SW480 (cell line): ENCODE results near the gene FAM47C.
A peak's percentile ranks its signal among the peaks of the same experiment; 100 is the strongest.
"Not testable (repeated sequence)": the region's sequence is repeated elsewhere in the genome, so short reads cannot be mapped to it uniquely, and the experiment has no call there.

Source experiments
- DNase-seq: peaks from one replicate; pipeline ENCODE4 v3.0.0-alpha.2; 2016; ENCODE audit warnings: low spot score

FAM47C gene

DNA sequence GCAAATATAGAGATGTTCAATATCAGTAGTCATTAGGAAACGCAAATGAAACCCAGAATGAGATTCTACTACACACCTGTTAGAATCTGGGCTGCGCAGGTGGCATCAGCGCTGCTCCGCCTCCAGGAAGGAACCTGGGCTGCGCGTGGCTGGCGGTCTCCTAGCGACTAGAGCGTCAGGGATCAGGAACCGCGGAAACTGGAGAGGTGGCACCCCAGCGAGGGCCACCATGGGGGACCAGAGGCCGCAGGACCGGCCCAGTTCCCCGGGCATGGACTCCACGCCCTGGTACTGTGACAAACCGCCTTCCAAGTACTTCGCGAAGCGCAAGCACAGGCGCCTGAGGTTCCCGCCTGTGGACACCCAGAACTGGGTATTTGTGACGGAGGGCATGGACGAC is at the start of gene FAM47C:
Gene FAM47C (plus strand): TSS at position 185 of the 400 bp plus-strand sequence. CDS start 45 bp downstream, at position 230.
- not testable (repeated sequence) for DNase-seq

DNA sequence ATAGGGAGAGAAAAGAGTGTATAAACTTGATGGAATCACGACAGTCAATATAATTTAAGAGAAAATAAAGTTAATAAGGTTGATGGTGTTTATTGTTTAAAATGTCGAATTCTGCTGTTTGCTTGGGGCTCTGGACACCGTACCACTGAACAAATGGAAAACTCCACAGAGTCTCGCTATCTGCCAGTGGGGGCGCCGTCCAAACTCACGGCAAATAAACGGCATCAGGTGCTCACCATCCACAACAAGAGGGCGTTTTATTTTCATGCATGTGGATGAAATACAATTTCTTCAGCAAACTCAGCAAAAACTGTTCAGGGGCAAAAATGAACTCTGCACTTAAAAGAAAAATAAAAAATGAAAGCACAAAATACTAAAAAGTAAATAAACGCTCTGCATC is 46.6 kb upstream of the FAM47C start:
- no peak for DNase-seq

DNA sequence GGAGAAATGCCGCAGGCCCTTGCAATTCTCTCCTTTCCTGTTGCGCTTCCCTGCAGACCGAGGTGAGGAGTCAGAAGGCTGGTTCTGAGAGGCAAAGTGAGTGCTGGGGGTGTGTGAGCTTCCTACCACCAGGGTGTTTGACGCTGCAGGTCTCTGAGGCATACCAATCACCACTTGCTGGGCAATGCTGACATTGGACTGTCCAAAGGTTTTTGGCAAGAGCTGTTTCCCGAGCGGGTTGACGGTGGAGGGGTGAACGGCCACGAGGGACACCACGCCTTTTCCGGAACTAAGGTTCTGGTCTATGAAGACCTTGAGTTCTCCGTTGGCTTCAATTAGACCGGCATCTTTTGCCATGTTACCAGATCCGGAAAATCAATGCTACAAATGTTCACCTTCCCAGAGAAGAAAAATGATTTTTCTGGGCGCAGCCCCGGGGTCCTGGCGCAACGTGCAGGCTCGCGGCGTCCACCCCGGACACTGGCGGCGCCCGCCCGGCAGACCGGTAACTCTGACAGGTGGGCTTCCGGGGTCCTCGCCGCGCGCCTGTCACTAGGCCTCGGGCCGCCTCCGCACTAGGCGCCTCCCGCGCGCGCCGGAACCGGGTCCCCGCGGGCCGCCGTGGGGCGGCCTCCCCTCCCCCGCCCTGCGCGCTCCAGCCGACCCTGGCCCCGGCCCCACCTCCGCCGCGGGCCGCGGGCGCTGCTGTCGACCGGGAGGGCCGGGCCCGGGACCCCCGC is 44.9 kb upstream of the FAM47C start:
- DNase-seq, result no peak

DNA sequence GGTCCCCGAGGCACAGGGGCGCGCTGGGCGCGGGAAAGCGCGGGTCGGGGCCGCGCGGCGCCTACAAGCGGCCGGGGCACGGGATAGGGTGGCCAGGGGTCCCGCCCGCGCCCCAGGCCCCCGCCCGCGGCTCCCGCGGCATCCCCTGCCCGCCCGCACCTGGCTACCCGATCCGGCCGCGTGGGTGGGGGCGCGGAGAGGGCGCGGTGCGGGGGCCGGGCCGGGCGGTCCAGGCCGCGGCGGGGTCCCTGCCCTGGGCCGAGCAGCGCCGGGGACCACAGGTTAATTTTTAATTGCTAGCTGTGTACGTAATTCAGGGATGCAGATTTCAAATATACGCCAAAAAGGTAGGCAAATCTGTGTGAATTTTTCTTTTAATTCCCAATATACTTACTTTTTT is 44.3 kb upstream of the FAM47C start:
- no peak for DNase-seq

DNA sequence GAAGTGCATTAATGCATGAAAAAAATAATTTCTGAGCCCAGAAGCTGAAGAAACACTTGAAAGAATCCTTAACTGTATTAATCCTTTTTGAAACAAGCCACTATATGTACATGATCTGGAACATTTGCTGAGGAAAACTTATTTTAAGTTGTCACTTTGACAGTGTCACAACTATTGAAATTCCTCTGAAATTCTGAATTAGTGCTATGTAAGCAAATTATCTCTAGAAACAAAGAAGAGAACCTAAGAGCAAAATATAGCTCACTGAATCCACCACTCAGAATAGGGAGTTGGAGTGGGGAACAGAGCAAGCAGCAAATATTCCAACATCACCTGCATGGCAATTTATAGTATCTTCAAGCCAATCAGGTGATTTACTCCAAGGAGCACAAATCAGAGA is 34.6 kb upstream of the FAM47C start:
- no peak for DNase-seq

DNA sequence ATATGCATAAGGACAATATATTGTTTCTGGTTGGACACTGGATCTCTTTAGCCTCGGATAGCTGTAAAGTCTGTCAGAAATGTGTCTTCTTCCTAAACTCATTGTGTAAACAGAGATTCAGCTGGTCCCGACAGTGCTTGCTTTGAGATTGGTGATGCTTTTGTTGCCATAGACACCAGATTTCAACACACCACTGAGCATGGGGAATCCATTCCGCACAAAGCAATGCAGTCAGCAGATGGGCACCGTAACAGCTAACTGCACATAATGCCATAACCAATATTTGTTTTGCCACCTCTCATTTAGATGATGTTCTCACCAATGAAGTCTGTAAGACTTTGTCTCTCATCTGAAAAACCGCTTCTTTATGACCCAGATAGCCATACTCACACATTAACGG is 33.3 kb upstream of the FAM47C start:
- no peak for DNase-seq

DNA sequence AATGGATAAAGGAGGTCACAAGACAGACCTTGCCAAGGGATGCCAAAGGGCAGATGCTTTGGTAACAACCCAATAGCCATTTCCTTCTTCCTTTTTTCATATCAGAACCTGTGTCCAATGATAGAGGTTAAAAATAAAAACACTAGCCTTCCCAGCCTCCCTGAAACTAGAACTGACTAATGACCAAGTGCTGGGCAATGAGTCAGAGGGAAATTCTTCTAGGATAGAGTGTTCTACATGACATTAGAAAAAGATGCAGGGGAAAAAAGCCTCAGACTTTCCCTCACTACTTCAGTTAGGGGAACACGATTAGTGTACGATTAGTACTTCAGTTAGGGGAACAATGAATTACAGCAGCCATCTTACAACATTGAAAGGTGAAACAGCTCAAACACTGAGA is 29.3 kb upstream of the FAM47C start:
- DNase-seq, result no peak

DNA sequence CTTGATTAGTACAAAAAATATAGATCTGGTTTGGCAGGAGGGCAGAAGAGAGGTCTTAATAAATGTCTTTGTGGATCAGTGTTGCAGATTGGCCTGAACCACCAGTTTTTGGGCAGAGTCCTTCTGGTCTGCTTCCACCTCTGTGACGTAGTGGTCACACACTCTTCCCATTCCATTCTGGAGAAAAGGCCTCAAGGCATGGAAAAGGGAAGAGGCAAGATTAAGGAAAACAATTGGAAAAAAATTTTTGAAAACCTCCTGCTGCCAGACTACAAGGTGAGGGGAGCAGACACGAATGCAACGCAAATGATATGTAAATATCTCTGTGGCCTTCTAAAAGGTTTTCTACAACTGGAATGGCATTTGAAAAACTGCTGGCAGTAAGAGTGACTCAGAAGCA is 24.3 kb upstream of the FAM47C start:
- no peak for DNase-seq

DNA sequence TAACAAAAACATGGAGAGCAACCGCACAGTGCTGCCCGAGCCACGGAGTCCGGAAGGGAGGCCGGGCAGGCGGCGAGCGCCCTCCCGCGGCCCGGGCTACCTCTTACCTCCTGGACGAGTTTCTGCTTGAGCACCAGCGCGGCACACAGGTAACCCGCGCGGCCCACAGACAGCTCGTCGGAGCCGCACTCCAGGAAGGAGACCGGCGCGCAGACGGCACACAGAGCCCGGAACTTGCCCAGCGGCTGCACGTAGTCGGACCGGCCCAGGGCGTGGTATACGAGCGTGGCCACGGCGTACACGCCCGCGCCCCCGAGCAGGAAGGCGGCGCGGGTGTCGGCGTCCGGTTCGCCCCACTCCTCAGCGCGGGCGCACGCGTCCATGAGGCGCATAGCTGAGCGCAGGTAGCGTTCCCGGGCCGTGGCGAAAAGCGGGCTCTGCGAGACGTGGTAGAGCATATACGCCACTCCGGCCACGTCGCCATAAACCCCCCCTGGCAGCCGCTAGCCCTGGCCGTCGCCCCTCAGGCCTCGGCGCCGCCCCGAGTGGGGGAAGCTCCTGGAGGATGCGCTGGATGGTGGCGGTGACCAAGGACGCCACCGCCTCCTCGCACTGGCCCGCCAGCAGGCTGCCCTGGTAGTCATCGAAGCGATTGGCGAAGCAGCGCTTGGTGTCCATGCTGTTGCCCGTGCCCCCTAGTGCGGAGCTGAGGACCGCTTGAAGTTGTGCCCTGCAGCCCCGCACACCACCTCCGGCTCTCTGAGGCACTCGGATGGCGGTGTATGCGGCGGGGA is 22.6 kb upstream of the FAM47C start:
- DNase-seq, result peak; percentile 31

DNA sequence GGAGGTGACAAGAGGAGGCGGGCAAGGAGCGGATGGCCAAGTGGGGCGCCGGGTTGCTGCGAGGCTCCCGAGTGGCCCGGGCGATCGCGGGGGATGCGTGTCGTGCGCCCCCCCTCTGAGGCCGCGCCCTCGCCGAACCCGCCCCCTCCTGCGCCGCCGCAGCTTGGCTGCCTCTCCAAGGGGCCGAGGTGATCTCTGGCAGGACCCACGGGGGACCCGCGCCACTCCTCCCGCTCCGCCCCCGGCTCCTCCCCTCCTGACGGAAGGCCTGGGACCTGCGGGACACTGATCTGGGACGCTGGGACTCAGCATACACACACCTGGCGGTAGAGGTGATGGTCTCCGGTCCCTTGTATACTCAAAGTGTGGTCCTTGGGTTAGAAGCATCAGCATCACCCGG is 21.9 kb upstream of the FAM47C start:
- DNase-seq, result no peak

DNA sequence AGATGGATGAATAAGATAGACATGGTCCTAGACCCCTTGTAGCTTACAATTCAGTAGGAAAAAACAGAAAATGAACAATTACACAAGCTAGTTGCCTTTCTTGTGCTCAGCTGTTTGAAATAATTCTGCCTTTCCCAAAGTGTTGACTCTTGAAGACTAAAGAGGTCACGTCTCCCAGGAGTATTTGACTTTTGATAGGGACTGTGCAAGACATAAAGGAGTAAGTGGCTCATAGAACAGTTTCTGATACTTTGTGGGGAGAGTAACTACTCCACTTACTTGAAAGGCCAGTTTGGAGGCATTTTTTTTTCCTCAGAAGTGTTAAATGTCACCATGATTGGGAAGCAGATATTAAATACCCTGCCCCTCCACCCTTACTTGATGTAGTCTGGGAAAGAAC is 21.0 kb upstream of the FAM47C start:
- DNase-seq, result not testable (repeated sequence)

DNA sequence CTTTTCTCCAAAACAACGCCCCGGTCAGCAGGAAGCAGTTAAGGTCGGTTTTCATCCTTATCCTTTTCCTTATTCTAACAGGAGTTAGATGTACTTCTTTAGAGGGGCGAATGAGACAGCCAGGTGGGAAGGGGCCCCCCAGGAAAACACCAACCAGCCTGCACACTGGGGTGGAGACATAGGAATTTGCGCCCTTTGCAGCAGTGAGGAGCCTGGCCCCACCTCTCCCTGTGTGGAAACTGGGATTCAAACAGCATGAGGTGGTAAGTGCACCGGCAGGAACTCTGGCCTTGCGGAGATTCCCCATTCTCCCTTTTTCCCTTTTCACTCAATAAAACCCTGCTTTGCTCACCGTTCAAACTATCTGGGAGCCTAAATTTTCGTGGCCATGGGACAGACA is 8.0 kb upstream of the FAM47C start:
- DNase-seq, result no peak

DNA sequence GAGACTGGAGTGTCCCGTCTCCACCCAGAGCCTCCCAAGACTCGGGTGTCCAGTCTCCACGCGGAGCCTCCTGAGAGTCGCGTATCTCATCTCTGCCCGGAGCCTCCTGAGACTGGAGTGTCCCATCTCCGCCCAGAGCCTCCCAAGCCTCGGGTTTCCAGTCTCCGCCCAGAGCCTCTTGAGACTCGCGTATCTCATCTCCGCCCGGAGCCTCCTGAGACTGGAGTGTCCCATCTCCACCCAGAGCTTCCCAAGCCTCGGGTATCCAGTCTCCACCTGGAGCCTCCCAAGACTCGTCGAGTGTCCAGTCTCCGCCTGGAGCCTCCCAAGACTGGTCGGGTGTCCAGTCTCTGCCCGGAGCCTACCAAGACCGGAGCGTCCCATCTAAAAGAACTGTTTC is 2.3 kb downstream of the FAM47C start:
- no peak for DNase-seq

DNA sequence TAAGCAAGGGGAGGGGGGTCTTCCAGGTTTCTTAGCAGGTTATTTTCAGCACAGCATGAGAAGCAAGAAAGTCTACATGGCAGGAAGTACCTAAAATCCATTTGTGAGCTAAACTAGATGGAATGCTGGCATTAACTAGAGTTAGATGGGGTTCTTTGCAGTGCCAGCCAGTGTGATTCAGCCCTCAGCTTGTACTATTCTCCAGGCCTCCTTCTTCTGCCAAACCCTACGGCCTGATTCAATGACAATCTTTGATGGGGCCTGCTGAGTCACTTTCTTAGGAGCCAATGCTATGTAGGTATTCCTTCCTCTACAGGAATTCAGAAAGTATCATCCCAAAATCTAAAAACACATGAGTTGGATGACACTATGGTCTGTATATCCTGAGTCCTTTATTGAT is 26.1 kb downstream of the FAM47C start:
- DNase-seq, result not testable (repeated sequence)

DNA sequence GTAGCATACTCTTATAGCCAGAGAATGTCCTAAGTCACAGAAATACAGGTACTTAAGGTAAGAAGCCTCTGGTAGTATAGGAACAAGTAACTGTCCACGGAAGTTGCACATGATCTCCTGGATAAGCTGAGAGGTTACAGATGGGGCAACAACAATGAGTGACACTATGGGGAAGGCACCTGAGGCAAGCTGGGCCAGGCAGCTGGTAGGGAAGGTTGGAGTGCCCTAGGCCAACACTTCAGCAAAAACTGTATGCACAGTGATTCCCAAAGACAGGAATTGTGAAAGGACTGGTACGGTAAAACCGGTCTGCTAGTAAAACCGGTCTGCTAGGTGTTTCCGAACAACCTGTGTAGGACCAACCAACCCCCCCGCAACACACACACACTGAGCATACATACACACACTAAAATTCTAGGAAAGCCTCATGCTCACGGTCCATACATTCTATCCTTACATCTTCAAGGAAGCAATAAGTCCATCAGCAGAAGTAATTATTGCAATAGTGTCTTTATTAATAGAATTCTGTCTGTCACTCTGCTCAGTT is 28.6 kb downstream of the FAM47C start:
- not testable (repeated sequence) for DNase-seq

DNA sequence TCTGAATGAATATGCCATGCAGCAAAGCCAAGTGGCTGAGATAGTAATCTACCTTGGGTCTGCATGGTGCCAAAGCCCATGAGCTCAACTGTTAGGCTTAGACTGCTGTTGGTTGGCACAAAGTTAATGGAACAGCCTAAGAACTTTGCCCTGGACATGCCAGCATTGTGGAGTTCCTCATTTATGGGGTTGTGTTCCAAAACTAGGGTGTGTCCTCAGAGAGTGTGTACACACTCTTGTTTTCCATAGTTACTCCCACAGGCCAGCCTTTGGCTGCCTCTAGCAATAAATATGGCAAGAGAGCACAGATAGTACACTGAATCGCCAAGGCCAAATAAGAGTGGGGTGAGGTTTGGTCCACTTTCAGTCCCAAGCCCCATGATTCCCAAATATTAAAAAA is 30.6 kb downstream of the FAM47C start:
- not testable (repeated sequence) for DNase-seq

DNA sequence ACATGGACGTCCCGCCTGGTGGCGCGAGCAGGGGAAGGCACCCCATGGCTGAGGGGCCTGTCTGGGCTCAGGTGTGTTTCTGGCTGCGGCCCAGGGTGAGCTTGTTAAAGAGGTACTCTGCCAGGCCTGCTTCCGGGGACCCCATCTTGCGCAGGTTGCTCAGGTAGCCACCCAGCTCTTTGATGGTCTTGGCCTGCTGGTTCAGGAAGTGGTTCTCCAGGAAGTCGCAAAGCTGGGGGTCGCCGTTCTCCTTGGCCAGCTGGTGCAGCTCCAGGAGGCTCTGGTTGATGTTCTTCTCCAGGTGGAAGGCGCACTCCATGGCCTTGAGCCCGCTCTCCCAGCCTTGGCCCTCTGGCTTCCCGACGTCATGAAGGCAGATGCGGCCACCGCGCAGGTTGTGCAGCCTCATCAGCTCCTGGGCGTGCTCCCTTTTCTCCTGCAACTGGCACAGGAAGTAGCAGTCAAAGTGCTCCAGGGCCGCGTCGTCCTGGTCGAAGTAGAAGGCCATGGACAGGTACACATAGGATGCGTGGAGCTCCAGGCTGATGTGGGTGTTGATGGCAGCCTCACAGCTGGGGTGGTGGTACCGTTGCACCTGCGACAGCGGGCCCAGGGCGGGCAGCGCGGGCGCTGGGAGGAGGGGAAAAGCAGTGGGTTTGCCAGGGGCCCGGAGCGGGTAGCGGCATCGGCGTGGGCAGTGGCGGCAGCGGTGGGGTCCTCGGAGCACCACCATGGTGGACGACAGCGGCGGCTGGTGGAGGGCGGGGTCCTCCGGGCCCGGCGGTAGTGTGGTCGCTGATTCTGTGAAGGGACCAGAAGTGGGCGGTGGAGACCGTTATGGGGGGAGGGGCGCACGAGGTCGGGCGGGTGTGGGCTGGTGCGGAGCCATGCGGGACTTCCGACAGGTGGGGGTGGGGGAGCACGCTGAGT is 35.1 kb downstream of the FAM47C start:
- not testable (repeated sequence) for DNase-seq

DNA sequence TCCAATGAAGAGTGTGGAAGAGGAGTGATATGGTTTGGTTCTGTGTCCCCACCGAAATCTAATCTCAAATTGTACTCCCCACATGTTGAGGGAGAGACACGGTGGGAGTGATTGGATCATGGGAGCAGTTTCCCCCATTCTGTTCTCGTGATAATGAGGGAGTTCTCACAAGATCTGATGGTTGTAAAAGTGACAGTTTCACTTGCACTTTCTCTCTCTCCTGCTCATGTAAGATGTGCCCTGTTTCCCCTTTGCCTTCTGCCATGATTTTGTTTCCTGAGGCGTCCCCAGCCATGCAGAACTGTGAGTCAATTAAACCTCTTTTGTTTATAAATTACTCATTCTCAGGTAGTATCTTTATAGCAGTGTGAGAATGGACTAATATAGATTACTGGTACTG is 39.6 kb downstream of the FAM47C start:
- no peak for DNase-seq

DNA sequence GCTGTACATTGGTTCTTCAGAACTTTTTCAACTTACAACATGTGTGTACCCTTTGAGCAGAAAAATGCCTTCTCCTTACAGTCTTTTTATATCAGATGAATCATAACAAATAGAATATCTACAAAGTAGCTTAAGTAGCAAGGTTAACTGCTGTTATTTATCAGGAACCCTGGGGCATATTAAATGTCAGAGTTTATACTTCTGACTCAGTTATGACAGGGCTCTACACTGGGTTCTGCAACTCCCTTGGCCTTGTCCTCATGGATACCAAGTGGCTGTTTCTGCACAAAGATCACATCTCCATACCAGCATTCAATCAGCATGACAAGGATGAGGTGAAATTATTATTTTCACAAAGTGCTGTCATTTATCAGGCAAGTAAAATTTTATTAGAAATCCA is 49.4 kb downstream of the FAM47C start:
- DNase-seq, result not testable (repeated sequence)

DNA sequence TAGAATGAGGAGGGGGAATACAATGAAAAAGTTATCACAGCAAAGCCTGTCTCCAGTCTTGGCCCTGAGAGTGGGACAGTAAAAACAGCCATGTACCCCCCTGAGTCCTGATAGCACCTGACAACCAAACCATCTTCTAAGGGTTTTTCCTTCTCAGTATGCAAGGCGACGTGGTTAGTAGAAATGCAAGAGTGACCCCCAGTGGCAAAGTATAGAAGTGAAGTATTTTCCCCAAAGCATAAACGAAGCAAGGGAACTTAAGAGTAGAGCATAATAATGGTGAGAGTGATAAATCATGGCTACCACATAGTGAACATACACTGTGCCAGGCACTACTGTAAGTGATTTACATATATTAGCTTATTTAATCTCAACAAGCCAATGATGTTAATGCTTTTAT is 52.8 kb downstream of the FAM47C start:
- DNase-seq, result peak; percentile 52
